AG09309 (cell line): ENCODE data around the gene OLA1.

ENCODE experiments used
- DNase-seq: peaks from one replicate; pipeline ENCODE4 v3.0.0-alpha.2; 2010; ENCODE audit warnings: low read depth
- H3K4me3 ChIP-seq: 2 replicates; pipeline ENCODE4 v1.5.1; 2011; ENCODE audit warnings: mild to moderate bottlenecking, low read depth, low read length, moderate library complexity; ENCODE audit not compliant: control insufficient read depth
- CTCF ChIP-seq: IDR thresholded peaks from 2 replicates; pipeline ENCODE4 v1.5.1; 2011; ENCODE audit warnings: mild to moderate bottlenecking, low read depth, low read length, inconsistent platforms; ENCODE audit not compliant: insufficient read depth, control insufficient read depth; ENCODE audit errors: missing control alignments

OLA1 gene

GRCh38 chr2:174184915-174185314 lies 63.4 kb downstream of the OLA1 start:
- TF ChIP-seq CTCF: no peak
- no peak for DNase-seq
- H3K4me3 ChIP-seq: no peak overlapping the region

DNA sequence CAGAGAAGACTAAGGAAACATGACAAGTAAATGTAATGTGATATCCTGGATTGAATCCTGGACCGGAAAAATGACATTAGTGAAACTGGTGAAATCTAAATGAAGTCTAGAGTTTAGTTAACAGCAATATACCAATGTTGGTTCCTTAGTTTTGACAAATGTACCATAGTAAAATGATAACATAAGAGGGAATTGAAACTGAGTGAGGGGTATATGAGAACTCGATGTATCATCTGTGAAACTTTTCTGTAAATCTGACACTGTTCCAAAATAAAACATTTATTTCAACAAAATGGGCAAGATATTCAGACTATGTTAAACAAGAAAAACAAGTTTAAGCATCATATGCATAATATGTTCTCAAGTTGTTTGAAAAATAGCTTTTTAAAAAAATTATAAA lies 63.8 kb downstream of the OLA1 start:
- TF ChIP-seq CTCF: no peak
- DNase-seq: no peak

DNA sequence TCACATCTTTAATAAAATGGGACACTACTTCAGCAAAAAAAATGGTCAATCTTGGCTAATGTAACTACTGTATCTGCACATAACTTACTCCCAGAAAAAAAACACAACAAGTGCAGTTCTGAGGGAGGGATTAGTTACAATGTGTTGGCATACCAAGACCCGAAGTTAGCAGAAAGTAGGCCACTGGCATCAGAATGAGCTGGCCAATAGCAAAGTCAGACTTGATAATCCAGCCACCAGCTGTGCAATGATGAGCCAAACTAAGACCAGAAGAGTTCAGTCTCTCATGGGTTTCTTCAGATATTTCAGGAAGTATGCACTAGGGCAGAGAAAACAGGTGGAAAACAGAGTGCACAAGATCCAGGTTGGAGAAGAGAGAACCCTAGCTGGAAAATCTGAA lies 65.3 kb downstream of the OLA1 start:
- no peak for DNase-seq
- TF ChIP-seq CTCF: no peak
- H3K4me3 ChIP-seq: no peak overlapping the region

More for the DNA sequence above, 63.8 kb downstream of the OLA1 start:
- no peak overlapping the region for H3K4me3 ChIP-seq

- no peak for DNase-seq
- no peak overlapping the region for H3K4me3 ChIP-seq
- no peak for TF ChIP-seq CTCF
Measured at GRCh38 chr2:174181368-174181767, 67.0 kb downstream of the OLA1 start.

DNA sequence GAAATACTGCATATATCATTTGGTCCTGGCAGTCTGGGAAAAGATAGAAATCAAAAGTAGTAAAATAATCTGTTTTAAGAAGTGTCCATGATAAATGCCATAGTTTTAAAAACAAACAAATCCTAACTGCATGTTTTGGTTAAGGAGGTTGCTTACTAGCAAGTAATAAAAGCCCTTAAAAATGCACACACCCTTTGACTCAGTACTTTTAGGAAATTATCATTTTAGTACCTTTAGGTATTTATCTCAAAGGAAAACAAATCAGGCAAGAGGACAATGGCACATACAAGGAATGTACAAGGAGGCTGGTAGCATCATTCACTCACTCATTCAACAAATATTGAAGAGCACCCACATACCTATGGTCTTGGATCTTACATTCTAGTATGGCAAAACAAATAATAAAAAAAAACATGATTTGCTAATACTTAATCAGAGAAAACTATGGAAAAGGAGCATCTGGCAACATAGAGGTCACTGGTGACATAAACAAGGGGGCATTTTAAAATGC lies 67.6 kb downstream of the OLA1 start:
- DNase-seq: no peak
- TF ChIP-seq CTCF: no peak
- H3K4me3 ChIP-seq: no peak overlapping the region

DNA sequence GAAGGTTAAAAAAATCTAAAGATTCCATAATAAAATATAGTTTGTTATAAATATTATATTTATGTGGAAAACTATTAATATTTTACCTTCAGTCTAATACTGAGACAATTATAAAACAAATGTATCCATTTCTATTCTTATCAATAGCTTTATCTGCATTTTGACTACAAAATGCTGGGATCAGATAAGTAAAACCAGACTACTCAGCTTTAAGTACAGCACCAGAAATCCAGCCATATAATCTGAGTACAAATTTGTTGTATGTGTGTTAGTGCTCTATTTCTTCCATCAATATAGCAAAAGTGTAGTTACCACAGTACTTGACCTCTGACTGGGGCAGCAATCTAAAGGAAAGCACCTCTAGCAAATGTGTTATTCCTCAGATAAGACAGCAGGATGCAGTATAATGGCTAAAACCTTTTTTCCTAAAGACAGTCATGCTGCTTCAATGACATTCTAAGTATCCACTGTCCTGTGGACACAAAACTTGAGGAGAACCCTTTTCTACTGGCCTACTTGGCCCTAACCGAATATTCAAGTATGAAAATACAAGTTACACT lies 68.1 kb downstream of the OLA1 start:
- no peak overlapping the region for H3K4me3 ChIP-seq
- DNase-seq: no peak
- TF ChIP-seq CTCF: no peak

DNA sequence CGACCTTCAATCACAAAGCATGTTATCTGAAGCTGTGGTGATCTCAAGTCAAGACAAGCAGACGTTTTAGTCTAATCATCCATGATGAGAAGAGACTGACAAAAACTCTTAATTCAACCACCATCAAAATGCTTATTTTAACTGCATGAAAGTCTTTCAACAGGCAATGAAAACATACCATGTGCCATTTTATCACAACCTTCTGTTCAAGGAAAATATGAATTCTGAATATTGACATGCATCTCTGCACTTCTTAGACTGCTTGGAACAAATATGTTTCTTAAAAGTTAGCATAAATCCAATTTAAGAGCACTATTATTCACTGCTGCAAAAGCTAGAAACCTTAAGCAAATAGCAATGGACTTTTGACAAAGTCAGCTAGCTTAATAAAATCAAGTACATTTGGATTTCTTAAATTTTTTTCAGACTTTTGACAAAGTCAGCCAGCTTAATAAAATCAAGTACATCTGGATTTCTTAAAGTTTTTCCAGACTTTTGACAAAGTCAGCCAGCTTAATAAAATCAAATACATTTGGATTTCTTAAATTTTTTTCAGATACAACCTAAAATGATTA lies 70.9 kb downstream of the OLA1 start:
- no peak overlapping the region for H3K4me3 ChIP-seq
- no peak for TF ChIP-seq CTCF
- DNase-seq: no peak
